Measurements from ENCODE around the gene PRDM15. TPM values are rescaled to one million over a fixed set of nuclear protein-coding genes. Genes with fewer than 3 reads are reported as not detected.
A peak's percentile ranks its signal among the peaks of the same experiment; 100 is the strongest.

PRDM15 gene
- total RNA-seq, 2 experiments from 2014 or later = 13.2 to 14.5 TPM

DNA sequence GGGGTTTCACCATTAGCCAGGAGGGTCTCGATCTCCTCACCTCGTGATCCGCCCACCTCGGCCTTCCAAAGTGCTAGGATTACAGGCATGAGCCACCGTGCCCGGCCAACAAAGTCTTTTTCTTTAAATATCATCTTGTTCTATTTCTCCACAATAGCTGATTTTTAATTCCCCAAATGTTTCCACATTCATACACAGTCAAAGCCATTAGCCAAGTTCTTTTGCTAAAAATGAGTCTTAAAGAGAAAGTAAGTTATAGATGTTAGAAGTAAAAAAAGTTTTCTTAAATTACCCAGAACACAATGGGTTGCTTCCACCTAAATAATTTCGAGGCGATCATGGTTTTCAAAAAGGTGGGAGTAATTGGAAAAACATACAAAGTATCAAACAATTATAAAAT, 44.0 kb upstream of the PRDM15 start:
- H3K27ac Mint-ChIP-seq = peak overlapping the region; percentile 66
- ATAC-seq (no peak), DNase-seq (no peak)
- peaks cover 51% of the 10 kb centered on the region for H3K4me1 Mint-ChIP-seq (ENCODE audit: low read depth)
- ChIA-PET POLR2A (interaction anchor here (0.8 to 1.6 kb wide), 5 partner anchors 9 to 89 kb away, joined by 3 to 5 read pairs (median 3); no protein-coding TSS in a partner anchor), CTCF (interaction anchor here (1.0 to 3.2 kb wide), 5 partner anchors 24 to 185 kb away, joined by 3 to 9 read pairs (median 6); no protein-coding TSS in a partner anchor)
- TF ChIP-seq, protein P1, sequence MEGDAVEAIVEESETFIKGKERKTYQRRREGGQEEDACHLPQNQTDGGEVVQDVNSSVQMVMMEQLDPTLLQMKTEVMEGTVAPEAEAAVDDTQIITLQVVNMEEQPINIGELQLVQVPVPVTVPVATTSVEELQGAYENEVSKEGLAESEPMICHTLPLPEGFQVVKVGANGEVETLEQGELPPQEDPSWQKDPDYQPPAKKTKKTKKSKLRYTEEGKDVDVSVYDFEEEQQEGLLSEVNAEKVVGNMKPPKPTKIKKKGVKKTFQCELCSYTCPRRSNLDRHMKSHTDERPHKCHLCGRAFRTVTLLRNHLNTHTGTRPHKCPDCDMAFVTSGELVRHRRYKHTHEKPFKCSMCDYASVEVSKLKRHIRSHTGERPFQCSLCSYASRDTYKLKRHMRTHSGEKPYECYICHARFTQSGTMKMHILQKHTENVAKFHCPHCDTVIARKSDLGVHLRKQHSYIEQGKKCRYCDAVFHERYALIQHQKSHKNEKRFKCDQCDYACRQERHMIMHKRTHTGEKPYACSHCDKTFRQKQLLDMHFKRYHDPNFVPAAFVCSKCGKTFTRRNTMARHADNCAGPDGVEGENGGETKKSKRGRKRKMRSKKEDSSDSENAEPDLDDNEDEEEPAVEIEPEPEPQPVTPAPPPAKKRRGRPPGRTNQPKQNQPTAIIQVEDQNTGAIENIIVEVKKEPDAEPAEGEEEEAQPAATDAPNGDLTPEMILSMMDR (IDR thresholded peaks at IDR 0.05) = no peak
- intact Hi-C loops (cut with micrococcal nuclease) = no loop called here
- H3K9me3 Mint-ChIP-seq = no peaks in the 10 kb centered on the region
- no peaks in the 10 kb centered on the region for H3K36me3 Mint-ChIP-seq (ENCODE audit: low read depth)
- H3K27me3 Mint-ChIP-seq = no peaks in the 10 kb centered on the region
- H3K4me3 Mint-ChIP-seq = peak overlapping the region; percentile 16

DNA sequence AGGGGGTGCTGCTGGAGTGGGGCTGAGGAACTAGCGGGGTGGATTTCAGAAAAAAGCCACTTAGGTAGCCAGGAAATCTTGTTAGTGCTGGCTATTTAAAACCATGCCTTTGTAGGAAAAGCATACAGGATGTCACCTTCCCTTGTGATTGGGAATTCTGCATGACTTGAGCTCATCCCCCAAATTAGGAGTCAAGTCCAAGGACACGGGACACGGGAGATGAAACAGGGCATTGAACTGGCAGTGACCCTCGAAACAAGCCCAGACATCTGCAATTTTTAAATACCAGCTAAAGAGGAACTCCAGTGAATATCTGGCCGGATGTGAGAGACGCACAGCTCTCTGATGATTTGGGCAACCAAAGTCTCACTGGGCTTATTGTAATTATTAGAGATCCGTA, 41.9 kb upstream of the PRDM15 start:
- H3K9me3 Mint-ChIP-seq = no peaks in the 10 kb centered on the region
- H3K27me3 Mint-ChIP-seq = no peaks in the 10 kb centered on the region
- H3K36me3 Mint-ChIP-seq (ENCODE audit: low read depth) = peaks cover 10% of the 10 kb centered on the region
- TF ChIP-seq, protein P1 (IDR thresholded peaks at IDR 0.05) = no peak
- DNase-seq = no peak
- ChIA-PET POLR2A (interaction anchor here (1.0 kb wide), 1 partner anchor 37 kb away, joined by 3 read pairs; no protein-coding TSS in a partner anchor), CTCF (interaction anchor here (1.0 to 1.5 kb wide), 2 partner anchors 187 to 196 kb away, joined by 3 to 4 read pairs; no protein-coding TSS in a partner anchor)
- no peak overlapping the region for H3K27ac Mint-ChIP-seq
- intact Hi-C loops (cut with micrococcal nuclease) = no loop called here
- peaks cover 37% of the 10 kb centered on the region for H3K4me1 Mint-ChIP-seq (ENCODE audit: low read depth)
- ATAC-seq = no peak
- H3K4me3 Mint-ChIP-seq = no peak overlapping the region

DNA sequence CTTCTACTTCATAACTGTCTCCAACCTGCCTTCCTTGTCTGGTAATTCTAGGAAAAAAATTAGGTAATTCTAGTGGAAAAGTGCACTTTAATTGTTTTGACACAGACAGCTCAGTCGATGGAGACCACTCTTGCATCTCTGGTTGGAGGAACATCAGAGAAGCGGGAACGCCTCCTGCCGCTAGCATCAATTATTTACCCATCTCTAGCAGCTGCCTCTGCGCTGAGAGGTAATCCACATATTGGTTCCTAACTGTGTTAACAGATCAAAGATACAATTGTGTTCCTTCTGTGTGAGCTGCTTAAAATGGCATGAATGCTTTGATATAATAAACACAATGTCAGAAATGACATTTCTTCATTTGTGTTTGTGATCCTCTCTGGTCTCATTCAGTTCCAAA, 41.3 kb upstream of the PRDM15 start:
- no peaks in the 10 kb centered on the region for H3K9me3 Mint-ChIP-seq
- POLR2A ChIA-PET = no interaction called here
- no peak overlapping the region for H3K27ac Mint-ChIP-seq
- no peak overlapping the region for H3K4me3 Mint-ChIP-seq
- TF ChIP-seq, protein P1 (IDR thresholded peaks at IDR 0.05) = no peak
- H3K4me1 Mint-ChIP-seq (ENCODE audit: low read depth) = peaks cover 32% of the 10 kb centered on the region
- no peaks in the 10 kb centered on the region for H3K27me3 Mint-ChIP-seq
- CTCF ChIA-PET = interaction anchor here (1.0 to 1.5 kb wide), 2 partner anchors 187 to 196 kb away, joined by 3 to 4 read pairs; no protein-coding TSS in a partner anchor
- no peak for ATAC-seq
- no peak for DNase-seq
- intact Hi-C loops (cut with micrococcal nuclease) = no loop called here
- H3K36me3 Mint-ChIP-seq (ENCODE audit: low read depth) = peaks cover 12% of the 10 kb centered on the region

DNA sequence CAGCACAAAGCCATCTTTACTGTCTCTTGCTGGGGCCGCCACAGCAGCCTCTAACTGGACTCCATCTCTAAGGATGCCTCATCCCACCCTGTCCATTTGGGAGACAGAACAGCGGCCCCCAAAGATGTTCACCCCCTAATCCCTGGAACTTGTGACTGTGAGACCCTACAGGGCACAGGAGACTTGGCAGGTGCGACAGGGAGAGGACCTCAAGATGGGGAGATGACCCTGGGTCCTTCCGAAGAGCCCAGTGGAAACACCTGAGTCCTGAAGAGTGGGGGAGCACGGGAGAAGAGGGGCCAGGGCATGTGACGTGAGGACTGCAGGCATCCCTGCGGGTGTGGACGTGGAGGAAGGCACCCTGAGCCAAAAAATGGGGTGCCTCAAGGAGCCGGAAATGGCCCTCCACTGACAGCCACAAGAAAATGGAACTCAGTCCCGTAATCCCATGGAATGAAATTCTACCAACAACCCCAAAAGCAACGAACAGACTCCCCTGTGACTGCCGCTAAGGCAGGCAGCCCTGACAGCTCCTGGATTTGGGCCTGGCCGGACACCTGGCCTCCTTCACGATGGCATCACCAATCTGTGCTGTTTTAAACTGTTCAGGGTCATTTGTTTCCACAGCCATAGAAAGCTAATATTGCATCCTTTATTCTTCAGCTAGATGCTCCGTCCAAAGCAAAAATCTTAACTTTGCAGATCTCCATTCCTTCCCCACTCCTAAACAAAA, 40.7 kb upstream of the PRDM15 start:
- TF ChIP-seq, protein P1 (IDR thresholded peaks at IDR 0.05) = no peak
- Mint-ChIP-seq H3K27me3 (no peaks in the 10 kb centered on the region), H3K4me1 (ENCODE audit: low read depth) (peaks cover 26% of the 10 kb centered on the region), H3K36me3 (ENCODE audit: low read depth) (peaks cover 12% of the 10 kb centered on the region), H3K9me3 (no peaks in the 10 kb centered on the region), H3K4me3 (no peak overlapping the region), H3K27ac (no peak overlapping the region)
- DNase-seq = no peak
- ChIA-PET CTCF (interaction anchor here (1.0 to 1.5 kb wide), 2 partner anchors 188 to 197 kb away, joined by 3 to 4 read pairs; no protein-coding TSS in a partner anchor), POLR2A (no interaction called here)
- no peak for ATAC-seq
- intact Hi-C loops (cut with micrococcal nuclease) = no loop called here
